G401.6 (cell line): ENCODE measurements around the gene SMAD3.
"Not testable (repeated sequence)": the region's sequence is repeated elsewhere in the genome, so short reads cannot be mapped to it uniquely, and the experiment has no call there.

Source experiments
- FAIRE-seq: peaks from 2 replicates; lab custom pipeline; 2012; peaks lifted over from hg19 to GRCh38; lab: Jason Lieb, UNC

SMAD3 gene

GRCh38 chr15:67145710-67146109 is 80.3 kb downstream of the SMAD3 start:
- no peak for FAIRE-seq

- FAIRE-seq = no peak
Observed at GRCh38 chr15:67146234-67146633, 80.8 kb downstream of the SMAD3 start.

GRCh38 chr15:67146875-67147381 is 81.5 kb downstream of the SMAD3 start:
- FAIRE-seq = no peak

GRCh38 chr15:67147396-67147949 is 82.1 kb downstream of the SMAD3 start:
- FAIRE-seq = no peak

GRCh38 chr15:67148196-67148701 is 82.8 kb downstream of the SMAD3 start:
- no peak for FAIRE-seq

GRCh38 chr15:67149068-67149772 is 83.8 kb downstream of the SMAD3 start:
- no peak for FAIRE-seq

GRCh38 chr15:67149773-67150022 is 84.3 kb downstream of the SMAD3 start:
- FAIRE-seq = no peak

GRCh38 chr15:67150023-67150860 is 84.8 kb downstream of the SMAD3 start:
- FAIRE-seq = no peak

- no peak for FAIRE-seq
Observed at GRCh38 chr15:67152429-67152828, 87.0 kb downstream of the SMAD3 start.

GRCh38 chr15:67153044-67153443 is 87.6 kb downstream of the SMAD3 start:
- FAIRE-seq = not testable (repeated sequence)

- FAIRE-seq = no peak
Observed at GRCh38 chr15:67154249-67154648, 88.8 kb downstream of the SMAD3 start.

GRCh38 chr15:67156426-67156825 is 91.0 kb downstream of the SMAD3 start:
- no peak for FAIRE-seq

GRCh38 chr15:67156834-67157233 is 91.4 kb downstream of the SMAD3 start:
- FAIRE-seq = no peak

- FAIRE-seq = no peak
Observed at GRCh38 chr15:67157521-67158252, 92.3 kb downstream of the SMAD3 start.

GRCh38 chr15:67158367-67158766 is 93.0 kb downstream of the SMAD3 start:
- FAIRE-seq = no peak

GRCh38 chr15:67161412-67161811 is 96.0 kb downstream of the SMAD3 start:
- no peak for FAIRE-seq

GRCh38 chr15:67161881-67162280 is 96.5 kb downstream of the SMAD3 start:
- FAIRE-seq = no peak

GRCh38 chr15:67163180-67163579 is 97.8 kb downstream of the SMAD3 start:
- FAIRE-seq = no peak

GRCh38 chr15:67164401-67164791 is 99.0 kb downstream of the SMAD3 start:
- no peak for FAIRE-seq

GRCh38 chr15:67164811-67165253 is 99.4 kb downstream of the SMAD3 start:
- no peak for FAIRE-seq

- no peak for FAIRE-seq
Observed at GRCh38 chr15:67165254-67166253, 100.2 kb downstream of the SMAD3 start.
